Forelimb muscle (tissue), 1 donor: ENCODE measurements around the gene CEP63. TPM values are rescaled to one million over a fixed set of nuclear protein-coding genes. Genes with fewer than 3 reads are reported as not detected.

Experiments
- DNase-seq: peaks from one replicate; pipeline ENCODE4 v3.0.0-alpha.2; 2013; ENCODE audit warnings: low read depth
- polyA plus RNA-seq: library from polyadenylated mRNA; unstranded; fragments of 120-200 nt; gene quantifications from one replicate; pipeline ENCODE4 v1.2.1, GENCODE V29; 2013; ENCODE audit not compliant: insufficient read length

CEP63 gene
- polyA plus RNA-seq, 1 donor = 35.9 TPM

DNA sequence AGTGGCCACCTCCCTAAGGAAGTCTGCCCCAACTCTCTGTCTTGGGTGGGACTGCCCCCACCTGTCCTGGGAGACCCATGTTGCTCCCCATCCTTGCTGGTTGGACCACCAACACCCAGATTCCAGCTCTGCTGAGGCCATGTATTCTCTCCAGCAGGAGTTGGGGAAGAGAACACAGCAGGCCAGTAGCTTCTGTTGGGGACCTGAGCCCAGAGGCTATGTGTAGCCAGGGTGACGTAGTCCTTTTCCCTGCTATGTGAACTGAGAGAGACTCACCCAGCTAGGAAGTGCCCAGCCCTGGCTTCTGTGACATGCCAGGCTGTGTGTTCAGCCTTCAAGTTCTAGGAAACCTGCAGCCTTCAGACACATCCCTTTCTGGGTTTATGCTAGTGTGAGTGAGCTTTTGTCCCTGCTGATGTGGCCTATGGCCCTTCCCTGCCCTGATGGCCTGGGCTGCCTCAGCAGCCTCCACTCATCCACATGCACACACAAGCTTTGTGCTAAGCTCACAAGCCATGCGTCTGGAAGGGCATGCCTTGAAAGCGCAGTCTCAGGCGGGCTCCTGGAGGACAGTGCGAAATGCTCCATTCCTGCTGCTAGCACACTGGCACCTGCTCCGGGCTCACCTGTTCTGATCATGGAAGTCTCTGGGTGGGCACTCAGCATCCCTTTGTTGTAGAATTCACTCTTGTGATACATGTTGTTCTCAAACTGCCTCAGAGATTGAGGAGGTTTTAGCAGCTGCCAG lies 122.3 kb downstream of the CEP63 start:
- no peak for DNase-seq

- DNase-seq = no peak
Measured at GRCh38 chr3:134608771-134609435, 123.0 kb downstream of the CEP63 start.

- DNase-seq = no peak
Measured at GRCh38 chr3:134609821-134610431, 124.1 kb downstream of the CEP63 start.

- no peak for DNase-seq
Measured at GRCh38 chr3:134610432-134611385, 124.9 kb downstream of the CEP63 start.

DNA sequence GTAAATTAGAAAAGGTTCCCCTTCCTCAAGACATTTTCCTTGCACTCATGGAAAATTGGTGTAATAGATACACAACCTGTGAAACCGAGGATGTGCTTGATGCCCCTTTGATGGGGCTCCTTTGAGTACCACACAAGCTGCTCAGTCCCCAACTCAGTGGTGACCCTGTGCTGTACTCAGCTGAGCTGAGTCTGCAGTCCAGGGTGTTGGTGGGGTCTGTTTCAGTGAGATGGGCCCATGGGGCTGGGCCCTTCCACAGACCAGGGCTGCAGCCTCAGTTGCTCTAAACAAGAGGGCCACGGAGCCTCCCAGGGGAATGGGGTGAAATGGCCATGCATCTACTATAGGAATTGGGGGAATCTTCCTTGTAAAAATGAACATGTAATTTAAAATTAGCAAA lies 125.7 kb downstream of the CEP63 start:
- no peak for DNase-seq

GRCh38 chr3:134613006-134613520 lies 127.2 kb downstream of the CEP63 start:
- DNase-seq = no peak

GRCh38 chr3:134614955-134615354 lies 129.1 kb downstream of the CEP63 start:
- DNase-seq = no peak

DNA sequence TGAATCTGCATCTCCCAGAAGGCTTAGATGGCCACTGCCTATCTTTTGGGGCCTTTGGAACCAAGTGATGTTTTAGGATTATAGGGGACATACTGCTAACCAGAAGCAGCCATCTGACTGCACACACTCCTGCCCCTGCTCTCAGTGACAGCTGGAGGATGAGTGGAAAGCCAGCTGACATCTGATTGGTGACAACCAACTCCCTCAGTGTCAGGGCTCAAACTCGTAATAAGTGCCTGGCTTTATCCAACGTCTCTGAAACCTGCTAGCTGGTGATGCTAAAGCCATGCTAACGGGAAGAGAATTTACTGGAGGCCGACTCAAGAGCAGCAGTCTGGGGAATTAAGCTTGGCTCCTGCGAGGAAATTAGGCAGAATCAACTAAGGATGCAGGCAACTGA lies 129.9 kb downstream of the CEP63 start:
- DNase-seq = no peak

- DNase-seq = no peak
Measured at GRCh38 chr3:134617608-134618477, 132.0 kb downstream of the CEP63 start.

GRCh38 chr3:134618478-134619300 lies 132.8 kb downstream of the CEP63 start:
- no peak for DNase-seq

GRCh38 chr3:134619301-134619615 lies 133.4 kb downstream of the CEP63 start:
- DNase-seq = no peak

- DNase-seq = no peak
Measured at GRCh38 chr3:134619884-134620445, 134.1 kb downstream of the CEP63 start.

DNA sequence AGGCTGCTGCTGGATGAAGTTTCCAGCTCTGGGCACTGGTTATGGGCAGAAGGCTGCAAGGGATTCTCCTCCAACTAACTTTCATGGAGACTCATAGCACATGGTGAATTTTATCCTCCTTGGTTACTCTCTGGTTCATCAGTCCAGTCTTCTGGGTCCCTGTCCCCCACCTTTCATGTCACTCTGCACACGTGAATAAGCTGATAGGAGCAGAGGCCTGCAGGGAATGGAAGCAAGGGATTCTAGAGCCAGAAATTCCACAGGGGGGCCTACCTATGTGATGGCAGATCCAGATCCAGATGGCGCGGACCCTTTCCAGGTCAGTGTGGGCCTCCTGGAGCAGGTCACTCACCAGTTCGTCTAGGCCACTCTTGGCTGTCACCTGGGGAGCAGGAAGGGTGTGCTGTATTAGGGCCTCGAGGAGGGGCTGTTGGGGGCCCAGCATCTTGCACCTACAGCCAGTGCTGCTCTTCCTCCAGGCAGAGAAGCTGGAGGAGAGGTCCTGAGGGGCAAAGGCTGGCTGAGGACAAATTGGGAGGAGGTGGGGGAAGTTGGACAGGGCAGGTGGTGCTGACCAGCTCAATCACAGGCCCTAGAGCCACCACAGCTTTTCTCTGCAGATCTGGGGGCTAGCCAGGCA lies 134.7 kb downstream of the CEP63 start:
- DNase-seq = no peak

DNA sequence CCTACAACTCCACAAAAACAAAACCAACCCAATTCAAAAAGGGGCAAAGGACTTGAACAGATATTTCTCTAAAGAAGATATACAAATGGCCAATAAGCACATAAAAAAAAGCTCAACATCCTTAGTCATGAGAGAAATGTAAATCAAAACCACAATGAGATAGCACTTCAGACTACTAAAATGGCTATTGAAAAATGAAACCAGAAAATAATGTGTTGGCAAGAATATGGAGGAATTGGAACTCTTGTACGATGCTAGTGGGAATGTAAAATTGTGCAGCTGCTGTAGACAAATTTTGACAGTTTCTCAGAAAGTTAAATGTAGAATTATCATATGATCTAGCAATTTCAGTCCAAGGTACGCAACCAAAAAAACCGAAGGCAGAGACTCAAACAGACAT lies 136.0 kb downstream of the CEP63 start:
- DNase-seq = no peak

DNA sequence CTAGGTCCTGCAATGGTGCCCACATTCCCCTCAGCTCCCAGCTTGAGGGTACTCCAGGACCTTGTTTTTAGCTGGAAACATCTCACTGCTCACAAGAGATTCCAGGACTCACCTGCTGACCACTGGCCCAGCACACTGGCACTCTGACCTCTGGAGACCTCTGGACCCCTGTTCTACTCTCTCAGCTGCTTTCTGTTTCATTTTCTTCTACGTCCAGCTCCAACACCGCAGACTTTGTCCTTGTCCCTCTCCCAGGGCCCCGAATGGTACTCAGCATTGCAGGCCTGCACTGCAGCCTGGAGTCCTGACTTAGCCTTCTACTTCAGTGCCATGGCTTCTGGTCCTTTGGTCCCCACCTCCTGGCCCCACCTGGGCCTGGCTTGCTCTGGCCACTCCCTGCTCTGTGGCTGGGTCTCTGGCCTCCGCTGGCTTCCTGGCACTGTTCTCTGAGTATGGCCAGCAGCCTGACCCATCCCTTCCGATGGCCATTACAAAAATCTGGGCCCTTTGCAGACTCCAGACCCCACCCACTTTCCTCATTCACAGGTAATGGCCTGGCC lies 137.0 kb downstream of the CEP63 start:
- DNase-seq = no peak

- no peak for DNase-seq
Measured at GRCh38 chr3:134623615-134624245, 137.9 kb downstream of the CEP63 start.
